GM19438 (cell line): ENCODE data around the gene TSTD2.
"Not testable (repeated sequence)": the region's sequence is repeated elsewhere in the genome, so short reads cannot be mapped to it uniquely, and the experiment has no call there.

Source experiments
- ATAC-seq: cut with Tn5 transposase; IDR thresholded peaks from one replicate; pipeline ENCODE4 v1.9.1; 2021; ENCODE audit warnings: low read depth; ENCODE audit not compliant: unreplicated experiment

TSTD2 gene

DNA sequence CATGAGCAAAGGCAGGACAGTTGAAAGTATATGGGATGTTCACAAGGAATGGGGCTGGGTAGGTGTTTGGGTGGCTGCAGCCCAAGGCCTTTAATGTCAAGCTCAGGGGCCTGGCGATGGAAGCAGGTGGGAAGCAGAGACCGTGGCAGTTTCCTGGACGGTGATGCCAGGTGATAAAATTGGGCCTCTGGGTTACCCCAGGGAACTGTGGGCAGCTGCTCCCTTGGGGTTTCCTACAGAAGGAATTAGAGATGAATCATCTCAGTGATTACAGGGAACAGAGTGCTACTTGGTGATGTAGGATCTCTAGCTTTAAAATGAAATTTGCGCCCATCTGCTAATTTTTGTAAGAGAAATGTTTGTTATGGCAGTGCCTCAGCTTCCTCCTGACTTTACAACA lies 39.2 kb downstream of the TSTD2 start:
- no peak for ATAC-seq

DNA sequence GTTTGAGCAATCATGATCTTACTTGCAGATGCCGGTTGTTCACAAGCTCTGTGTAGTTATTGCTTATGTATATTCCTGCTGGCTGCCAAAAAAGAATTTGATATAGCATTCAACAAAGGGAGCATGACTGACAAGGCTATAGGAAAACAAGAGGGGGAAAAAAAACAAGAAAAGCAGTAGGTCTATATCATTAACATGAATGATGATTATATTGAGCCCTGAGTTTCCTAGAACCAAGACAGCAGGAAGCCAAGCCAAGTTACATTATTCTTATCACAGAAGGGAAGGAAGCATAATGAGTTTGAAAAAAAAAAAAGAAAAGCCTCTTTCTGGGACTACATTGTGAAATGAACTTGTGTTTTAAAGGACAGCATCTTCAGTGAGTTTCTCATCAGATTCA lies 41.0 kb downstream of the TSTD2 start:
- ATAC-seq = no peak

DNA sequence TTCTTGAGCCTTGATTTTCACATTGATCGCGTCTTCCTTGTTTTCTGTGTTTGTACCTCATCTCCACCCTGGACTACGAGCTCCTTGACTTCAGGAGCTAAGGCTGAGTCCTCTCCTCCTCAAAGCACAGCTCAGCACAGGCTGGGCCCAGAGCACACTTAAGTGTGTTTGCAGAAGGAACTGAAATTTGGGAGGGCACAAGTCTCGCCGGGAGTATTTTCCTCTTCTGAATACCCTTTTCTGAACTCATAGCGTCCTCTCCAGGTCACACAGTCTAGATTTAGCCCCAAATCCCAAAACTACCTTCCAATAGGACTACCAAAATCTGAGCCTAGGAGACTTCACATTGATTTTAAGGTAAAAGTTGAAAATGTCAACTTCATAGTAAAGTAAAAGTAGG lies 41.6 kb downstream of the TSTD2 start:
- ATAC-seq = no peak

DNA sequence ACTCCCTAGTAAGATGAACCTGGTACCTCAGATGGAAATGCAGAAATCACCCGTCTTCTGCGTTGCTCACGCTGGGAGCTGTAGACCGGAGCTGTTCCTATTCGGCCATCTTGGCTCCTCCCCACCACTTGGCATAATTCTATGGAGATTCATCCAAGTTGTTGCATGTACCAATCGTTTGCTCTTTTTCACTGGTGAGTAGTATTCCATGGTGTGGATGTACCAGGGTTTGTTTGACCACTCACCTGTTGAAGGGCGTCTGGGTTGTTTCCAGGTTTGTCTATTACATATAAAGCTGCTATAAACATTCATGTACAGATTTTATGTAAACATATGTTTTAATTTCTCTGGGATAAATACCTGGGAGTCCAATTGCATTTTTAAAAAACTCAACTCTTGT lies 46.3 kb downstream of the TSTD2 start:
- ATAC-seq = not testable (repeated sequence)

DNA sequence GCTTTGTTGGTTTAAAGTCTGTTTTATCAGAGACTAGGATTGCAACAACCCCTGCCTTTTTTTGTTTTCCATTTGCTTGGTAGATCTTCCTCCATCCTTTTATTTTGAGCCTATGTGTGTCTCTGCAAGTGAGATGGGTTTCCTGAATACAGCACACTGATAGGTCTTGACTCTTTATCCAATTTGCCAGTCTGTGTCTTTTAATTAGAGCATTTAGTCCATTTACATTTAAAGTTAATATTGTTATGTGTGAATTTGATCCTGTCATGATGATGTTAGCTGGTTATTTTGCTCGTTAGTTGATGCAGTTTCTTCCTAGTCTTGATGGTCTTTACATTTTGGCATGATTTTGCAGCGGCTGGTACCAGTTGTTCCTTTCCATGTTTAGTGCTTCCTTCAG lies 48.4 kb downstream of the TSTD2 start:
- ATAC-seq = not testable (repeated sequence)

DNA sequence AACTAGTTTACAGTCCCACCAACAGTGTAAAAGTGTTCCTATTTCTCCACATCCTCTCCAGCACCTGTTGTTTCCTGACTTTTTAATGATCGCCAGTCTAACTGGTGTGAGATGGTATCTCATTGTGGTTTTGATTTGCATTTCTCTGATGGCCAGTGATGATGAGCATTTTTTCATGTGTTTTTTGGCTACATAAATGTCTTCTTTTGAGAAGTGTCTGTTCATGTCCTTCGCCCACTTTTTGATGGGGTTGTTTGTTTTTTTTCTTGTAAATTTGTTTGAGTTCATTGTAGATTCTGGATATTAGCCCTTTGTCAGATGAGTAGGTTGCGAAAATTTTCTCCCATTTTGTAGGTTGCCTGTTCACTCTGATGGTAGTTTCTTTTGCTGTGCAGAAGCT lies 51.6 kb downstream of the TSTD2 start:
- not testable (repeated sequence) for ATAC-seq

DNA sequence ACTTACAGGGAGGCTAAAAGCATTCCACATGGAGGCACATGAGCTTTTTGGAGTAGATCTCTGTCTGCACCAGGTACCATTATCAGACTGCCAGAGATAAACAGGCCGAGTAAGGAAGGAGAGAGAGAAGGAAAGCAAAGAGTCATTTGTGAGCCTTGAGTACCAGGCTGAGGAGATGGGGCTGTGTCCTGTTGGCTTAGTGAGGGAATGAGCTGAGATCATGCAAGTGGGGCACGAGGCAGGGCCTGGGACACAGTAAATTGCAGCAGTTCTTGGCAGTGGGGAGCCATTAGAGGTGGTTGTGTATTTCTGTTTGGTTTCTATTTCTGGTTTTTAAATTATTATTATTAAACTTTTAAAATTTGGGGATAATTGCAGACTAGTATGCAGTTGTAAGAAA lies 53.3 kb downstream of the TSTD2 start:
- ATAC-seq = no peak

DNA sequence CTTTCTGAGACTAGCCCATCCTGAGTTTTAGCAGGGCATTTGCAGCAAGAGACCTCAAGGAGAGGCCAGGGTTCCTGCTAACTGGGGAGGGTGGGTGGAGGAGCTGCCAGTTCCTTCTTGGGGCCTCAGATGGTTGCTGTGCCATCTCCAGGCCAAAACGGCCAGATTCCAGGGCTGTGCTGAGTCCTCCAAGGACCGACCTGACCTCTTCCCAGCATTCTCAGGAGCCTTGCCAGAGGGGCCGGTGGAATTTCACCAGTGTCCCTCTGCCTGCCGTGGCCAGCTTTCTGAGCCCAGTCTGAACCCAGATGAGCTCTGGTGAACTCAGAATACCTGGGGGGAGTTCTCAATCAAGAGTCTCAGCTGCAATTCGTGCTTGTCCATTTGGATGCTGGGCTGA lies 54.3 kb downstream of the TSTD2 start:
- no peak for ATAC-seq

DNA sequence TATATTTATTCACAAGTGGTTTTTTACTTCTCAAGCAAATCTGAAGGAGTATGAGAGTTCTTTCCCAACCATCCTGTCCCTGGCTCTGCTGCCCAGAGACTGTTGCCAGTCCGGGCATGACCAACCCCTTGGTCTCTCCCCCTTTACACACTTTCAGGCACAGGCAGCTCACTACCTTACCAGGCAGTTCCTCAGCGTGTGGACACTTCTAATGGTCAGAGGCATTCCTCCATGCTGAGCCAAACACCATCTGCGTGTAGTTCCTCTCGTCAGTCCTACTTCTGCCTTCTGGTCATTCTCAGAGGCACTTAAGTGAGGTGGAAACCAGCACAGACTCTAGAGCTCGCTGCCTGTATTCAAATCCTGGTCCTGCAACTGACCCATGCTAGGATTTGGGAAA lies 56.1 kb downstream of the TSTD2 start:
- no peak for ATAC-seq

DNA sequence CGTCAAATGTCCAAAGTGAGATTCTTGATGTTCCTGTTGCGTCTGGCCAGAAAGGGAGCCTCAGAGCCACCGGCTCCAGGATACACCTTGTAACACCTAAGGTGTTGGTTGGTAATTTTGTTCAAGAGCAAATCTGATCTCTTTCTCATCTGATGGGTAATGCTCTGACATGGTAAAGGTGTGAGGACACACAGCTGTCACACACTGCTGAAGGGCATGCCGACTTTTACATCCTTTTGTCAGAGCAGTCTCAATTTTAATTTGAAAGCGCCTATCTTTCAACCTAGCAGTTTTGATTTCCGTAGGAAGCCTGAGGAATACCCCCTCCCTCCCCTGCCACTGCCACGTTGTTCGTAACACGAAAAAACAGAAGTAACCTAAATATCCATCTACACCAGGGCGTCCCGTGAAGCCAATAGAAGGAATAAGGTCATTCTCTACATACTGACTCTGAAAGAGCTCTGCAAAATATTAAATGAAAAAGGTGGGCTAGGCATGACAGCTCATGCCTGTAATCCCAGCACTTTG lies 57.4 kb downstream of the TSTD2 start:
- no peak for ATAC-seq

DNA sequence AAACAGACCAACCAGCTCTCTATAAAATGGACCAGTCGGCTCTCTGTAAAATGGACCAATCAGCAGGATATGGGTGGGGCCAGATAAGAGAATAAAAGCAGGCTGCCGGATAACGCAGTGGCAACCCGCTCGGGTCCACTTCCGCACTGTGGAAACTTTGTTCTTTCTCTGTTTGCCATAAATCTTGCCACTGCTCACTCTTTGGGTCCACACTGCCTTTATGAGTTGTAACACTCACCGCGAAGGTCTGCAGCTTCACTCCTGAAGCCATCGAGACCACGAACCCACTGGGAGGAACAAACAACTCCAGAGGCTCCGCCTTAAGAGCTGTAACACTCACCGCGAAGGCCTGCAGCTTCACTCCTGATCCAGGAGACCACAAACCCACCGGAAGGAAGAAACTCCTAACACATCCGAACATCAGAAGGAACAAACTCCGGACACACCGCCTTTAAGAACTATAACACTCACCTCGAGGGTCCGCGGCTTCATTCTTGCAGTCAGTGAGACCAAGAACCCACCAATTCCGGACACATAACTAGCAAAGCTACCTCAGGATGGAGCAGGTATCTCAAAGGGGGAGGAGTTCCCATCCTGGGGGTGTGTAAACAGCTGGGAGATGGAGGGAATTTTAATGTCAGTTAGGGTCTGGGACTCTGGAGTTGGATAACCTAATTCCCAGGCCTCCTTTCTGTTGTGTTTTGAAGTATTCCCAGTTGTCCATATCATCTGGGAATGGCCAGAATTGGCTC lies 58.1 kb downstream of the TSTD2 start:
- ATAC-seq = not testable (repeated sequence)

DNA sequence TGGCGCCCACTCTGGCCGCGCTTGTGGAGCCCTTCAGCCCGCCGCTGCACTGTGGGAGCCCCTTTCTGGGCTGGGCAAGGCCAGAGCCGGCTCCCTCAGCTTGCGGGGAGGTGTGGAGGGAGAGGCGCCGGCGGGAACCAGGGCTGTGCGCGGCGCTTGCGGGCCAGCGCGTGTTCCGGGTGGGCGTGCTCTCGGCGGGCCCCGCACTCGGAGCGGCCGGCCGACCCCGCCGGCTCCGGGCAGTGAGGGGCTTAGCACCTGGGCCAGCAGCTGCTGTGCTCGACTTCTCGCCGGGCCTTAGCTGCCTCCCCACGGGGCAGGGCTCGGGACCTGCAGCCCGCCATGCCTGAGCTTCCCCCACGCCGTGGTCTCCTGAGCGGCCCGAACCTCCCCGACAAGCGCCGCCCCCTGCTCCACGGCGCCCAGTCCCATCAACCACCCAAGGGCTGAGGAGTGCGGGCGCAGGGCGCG lies 59.0 kb downstream of the TSTD2 start:
- not testable (repeated sequence) for ATAC-seq

DNA sequence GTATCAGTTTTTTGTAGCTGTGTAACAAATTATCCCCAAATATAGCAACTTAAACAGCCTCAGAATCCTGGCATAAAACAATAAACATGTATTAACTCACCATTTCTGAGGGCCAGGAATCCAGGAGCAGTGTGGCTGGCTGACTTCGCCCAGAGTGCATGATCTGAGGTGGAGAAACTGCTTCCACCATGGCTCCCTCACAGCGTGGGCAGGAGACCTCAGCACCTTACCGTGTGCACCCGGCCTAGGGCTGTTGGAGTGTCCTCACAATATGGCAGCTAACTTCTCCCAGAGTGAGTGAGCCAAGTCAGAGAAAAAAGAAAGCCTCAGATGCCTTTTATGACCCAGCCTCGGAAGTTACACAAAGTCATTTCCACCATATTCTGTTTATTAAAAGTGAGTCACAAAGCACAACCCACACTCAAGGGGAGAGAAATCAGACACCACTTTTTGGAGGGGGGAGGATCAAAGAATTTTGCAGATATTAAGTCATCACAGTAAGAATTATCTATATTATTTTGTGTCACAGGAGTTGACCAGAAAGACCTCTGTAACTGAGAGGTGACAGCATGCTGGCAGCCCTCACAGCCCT lies 59.6 kb downstream of the TSTD2 start:
- no peak for ATAC-seq

DNA sequence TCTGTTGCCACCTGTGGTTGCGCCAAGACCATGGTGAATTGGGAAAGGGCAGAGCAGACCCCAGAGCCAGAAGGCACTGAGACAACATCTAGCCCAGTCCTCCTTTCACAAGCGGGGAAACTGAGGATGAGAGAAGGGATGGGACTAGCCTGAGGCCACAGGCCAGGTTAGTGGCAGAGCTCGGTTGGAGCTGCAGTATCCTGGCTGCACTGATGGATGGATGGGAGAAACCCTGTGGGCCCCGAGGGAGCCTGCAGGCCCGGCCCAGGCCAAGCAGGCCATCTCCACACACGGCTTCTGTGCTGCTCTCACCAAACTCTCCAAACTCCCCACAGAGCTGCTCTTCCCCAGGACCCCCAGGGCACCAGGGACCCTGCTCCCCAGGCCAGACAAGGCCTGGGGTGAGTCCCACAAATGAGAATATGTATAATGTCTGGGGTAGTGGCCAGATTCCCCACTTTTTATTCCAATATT lies 60.2 kb downstream of the TSTD2 start:
- no peak for ATAC-seq

DNA sequence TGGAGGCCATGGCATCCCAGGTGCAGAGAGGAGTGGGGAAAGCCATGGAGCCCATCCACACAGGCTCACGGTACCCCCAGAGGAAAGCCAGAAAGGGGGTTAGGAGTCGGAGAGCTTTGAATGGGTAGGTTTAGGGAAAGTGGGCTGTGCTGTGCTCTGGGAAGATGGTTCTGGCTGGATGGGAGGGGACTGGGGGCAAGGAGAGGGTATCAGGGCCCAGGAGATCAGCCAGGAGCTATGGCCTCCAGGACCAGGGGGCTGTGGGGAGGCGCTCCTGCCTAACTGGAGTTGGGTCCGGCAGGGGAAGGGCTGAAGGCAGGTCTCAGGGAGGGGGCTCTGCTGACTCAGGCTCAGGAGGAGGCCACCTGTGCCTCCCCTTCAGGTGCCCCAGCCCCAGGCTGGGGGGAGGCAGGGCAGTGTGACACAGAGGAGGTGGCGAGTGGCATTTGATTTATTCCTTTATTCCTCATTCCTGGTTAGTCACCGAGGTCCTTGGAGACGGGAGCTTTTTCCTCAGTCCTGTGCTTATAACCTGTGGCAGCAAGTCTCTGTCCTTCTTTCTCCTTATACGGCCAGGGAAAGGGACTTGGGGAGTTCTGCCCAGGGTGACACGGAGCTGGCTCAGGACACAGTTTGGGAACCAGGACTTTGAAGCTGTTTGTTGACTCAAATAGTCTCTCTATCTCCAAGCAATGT lies 60.8 kb downstream of the TSTD2 start:
- no peak for ATAC-seq

DNA sequence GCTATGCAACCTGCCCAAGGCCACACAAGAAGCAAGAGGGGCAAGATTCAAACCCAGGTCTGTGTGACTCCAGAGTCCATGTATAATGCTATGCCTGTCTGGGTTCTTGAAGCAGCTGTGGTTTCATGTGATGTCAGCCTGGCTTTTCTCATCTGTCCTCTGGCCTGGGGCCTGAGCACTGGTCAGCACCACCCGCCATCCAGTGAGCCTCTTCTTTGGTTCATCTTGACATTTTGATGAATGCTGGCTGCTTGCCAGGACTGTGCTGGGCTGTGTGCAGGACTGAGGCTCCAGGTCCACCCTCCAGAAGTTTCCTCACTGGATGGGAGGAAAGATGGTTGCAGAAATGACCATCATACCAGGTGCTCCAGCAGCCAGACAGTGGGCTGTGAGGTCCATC lies 61.5 kb downstream of the TSTD2 start:
- no peak for ATAC-seq

DNA sequence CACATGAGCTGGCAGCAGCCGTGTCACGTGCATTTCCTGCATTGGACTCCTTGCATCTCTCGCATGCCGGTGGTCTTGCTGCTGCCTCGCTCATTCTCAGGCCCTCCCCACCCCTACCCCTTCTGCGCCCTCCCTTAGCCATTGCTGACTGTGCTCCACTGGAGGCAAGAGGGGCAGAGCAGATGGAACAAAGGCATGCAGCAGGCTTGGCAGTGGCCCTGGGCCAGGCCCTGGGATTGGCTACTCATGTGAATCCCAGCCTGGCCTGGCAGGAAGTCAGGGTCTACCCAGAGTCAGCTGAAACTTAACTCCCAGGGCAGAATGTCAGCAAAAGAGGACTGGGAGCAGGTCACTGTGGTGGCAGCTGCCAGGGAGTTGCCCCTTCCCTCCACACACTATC lies 62.3 kb downstream of the TSTD2 start:
- no peak for ATAC-seq

DNA sequence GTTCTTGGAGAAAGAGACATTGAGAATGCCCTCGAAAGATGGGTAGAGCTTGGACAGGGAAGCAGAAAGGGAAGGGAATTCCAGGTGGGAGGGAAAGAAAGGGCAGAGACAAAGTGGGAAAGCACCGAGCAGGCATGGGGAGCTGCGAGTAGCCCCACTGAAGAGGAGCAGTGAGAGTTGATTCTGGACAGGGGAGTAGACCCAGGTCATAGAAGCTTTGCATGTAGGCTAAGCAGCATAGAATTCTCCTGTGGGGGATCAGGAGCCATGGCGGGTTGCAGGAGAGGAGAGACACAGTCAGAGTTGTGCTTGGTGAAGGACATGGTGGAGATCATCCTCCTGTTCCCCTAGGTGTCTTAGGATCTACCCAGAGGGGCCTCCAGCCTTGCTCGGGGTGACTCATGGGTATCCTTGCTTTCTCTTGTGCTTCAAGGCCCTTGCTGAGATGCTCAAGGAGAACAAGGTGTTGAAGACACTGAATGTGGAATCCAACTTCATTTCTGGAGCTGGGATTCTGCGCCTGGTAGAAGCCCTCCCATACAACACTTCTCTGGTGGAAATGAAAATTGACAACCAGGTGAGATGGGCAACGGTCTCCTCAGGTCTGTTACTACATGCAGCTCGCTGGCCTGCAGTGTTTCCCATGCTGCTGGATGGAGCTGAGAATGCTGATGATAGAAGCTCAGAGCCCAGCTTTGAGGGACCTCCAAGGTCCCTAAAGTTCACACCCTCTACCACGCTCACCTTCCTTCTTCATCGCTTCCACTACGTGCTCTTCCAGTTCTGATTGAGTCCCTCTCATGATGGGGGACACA lies 64.5 kb downstream of the TSTD2 start:
- no peak for ATAC-seq

DNA sequence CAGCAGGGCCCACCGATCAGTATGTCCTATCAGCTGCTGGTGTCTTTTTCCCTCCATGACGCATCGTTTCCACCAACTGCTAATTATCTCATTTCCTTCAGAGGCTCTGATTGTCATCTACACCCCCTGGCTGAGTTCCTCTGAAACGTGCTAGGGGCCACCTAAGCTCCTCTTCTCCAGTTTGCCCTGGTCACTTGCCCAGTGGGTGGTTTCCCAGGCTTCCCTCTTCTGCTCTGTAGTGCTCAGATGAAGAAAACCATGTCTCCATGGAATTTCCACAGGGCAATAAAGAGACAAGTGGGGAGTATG lies 65.3 kb downstream of the TSTD2 start:
- no peak for ATAC-seq

DNA sequence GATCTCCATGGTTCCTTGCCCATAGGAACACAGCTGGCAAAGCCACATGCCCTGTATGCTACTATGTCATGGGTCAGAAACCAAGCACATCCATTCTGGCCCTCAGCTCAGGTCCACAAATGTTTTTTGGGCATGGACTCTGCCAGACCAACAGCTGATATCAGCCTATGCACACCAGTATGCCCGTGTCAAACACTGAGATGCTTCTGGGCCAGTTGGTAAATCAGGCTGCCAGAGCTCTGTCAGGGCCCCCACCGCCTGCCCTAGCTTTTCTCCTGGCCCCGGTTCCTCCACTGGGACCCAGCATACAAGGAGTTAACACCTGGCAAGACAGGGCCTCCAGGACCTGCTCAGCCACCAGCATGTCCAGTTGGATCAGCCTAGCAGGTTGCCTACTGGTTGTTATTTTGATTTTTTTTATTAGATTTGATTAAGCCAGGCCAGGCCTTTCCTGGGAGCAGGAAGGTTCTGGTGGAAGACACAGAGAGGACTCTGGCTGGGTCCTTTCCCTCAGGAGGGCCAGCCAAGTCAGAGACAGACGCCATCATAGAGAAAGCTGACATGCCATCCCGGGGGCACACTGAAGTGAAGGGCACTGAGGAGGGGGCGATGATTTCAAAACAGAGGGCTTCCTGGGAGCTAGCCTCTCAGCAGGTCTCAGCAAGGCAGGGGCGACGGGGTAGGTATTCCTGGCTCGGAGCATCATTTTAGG lies 65.8 kb downstream of the TSTD2 start:
- ATAC-seq = no peak
